ENCODE results near the gene NKX6-1.
A peak's percentile ranks its signal among the peaks of the same experiment; 100 is the strongest.

The NKX6-1 gene

GRCh38 chr4:84472154-84472553 lies 26.9 kb downstream of the NKX6-1 start:
- DNase-seq: no peak

- peak; percentile 11 for DNase-seq
Observed at GRCh38 chr4:84470204-84470785, 28.8 kb downstream of the NKX6-1 start.

- DNase-seq: no peak
Observed at GRCh38 chr4:84467601-84468000, 31.5 kb downstream of the NKX6-1 start.

- no peak for DNase-seq
Observed at GRCh38 chr4:84459783-84460182, 39.3 kb downstream of the NKX6-1 start.

GRCh38 chr4:84456157-84456556 lies 42.9 kb downstream of the NKX6-1 start:
- DNase-seq: no peak

GRCh38 chr4:84455697-84456096 lies 43.4 kb downstream of the NKX6-1 start:
- DNase-seq: peak; percentile 13

GRCh38 chr4:84451546-84451945 lies 47.5 kb downstream of the NKX6-1 start:
- DNase-seq: no peak

- DNase-seq: no peak
Observed at GRCh38 chr4:84443523-84443922, 55.6 kb downstream of the NKX6-1 start.

GRCh38 chr4:84442778-84443177 lies 56.3 kb downstream of the NKX6-1 start:
- no peak for DNase-seq

Data from RPMI8226 (cell line).